ENCODE measurements around the gene THAP6.

DNA sequence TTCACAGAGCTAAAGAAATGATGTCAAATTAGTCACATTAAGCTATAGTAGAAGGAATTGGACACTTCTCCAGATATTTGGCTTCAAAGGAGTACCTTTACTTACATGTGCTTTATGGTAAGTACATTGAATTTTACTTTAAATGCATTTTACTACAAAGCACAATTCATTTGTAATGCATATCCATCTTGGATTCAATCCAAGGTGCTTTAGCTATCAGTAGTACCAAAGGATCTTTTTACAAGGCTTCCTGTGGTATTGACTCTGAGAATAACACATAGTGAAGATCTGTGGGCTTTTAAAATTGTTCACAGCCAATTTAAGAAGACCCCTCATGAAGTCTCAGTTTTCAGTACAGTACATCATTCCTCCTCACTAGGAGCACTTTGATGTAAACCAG lies 13.2 kb downstream of the THAP6 start:
- TF ChIP-seq EP300 (conservative IDR thresholded peaks at IDR 0.05; ENCODE audit: poor library complexity, severe bottlenecking) (no peak), RAD21 (conservative IDR thresholded peaks at IDR 0.05) (no peak), EZH2 (IDR thresholded peaks at IDR 0.05; ENCODE audit: borderline replicate concordance, insufficient read depth, low read length, poor library complexity, severe bottlenecking) (no peak), CTCF (IDR thresholded peaks at IDR 0.05; ENCODE audit: poor library complexity, severe bottlenecking) (no peak), TAF1 (IDR thresholded peaks at IDR 0.05; ENCODE audit: low read depth) (no peak), POLR2AphosphoS5 (IDR thresholded peaks at IDR 0.05) (no peak), MXI1 (conservative IDR thresholded peaks at IDR 0.05; ENCODE audit: poor library complexity, severe bottlenecking) (no peak)
